GM20000 (cell line): ENCODE measurements around the gene ZNF500.

Experiments
- DNase-seq: peaks from one replicate; pipeline ENCODE4 v3.0.0; 2012; ENCODE audit warnings: low spot score
- TF ChIP-seq, protein P1 (sequence below): IDR thresholded peaks from 2 replicates; pipeline ENCODE4 v1.5.1; 2012; ENCODE audit warnings: mild to moderate bottlenecking, control low read depth; ENCODE audit errors: extremely low read depth, missing control alignments

The ZNF500 gene

DNA sequence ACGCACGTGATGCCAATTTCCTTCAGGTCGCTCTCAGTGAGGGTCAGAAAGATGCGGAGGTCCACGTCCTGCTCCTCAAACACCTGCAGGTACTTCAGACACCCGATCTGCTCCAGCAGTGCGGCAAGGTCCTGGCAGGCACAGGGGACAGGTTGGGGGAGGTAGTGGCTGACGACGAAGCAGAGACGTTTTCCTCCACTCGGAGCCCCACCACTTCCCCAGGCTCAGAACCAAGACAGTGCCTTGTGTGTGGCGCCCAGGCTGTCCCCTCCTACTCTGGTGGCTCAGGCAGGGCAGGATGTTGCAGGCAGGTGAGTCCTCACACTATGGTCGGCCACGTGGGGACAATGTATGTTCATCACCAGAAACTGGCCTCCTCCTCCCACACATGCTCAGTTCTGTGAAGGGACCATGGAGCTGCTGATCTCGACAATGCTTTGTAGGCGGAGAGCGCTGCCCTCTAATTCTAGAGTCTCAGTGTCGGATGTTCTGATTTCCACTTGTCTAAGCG lies 67.9 kb downstream of the ZNF500 start:
- DNase-seq, result no peak
- TF ChIP-seq, protein P1, sequence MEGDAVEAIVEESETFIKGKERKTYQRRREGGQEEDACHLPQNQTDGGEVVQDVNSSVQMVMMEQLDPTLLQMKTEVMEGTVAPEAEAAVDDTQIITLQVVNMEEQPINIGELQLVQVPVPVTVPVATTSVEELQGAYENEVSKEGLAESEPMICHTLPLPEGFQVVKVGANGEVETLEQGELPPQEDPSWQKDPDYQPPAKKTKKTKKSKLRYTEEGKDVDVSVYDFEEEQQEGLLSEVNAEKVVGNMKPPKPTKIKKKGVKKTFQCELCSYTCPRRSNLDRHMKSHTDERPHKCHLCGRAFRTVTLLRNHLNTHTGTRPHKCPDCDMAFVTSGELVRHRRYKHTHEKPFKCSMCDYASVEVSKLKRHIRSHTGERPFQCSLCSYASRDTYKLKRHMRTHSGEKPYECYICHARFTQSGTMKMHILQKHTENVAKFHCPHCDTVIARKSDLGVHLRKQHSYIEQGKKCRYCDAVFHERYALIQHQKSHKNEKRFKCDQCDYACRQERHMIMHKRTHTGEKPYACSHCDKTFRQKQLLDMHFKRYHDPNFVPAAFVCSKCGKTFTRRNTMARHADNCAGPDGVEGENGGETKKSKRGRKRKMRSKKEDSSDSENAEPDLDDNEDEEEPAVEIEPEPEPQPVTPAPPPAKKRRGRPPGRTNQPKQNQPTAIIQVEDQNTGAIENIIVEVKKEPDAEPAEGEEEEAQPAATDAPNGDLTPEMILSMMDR, result no peak

DNA sequence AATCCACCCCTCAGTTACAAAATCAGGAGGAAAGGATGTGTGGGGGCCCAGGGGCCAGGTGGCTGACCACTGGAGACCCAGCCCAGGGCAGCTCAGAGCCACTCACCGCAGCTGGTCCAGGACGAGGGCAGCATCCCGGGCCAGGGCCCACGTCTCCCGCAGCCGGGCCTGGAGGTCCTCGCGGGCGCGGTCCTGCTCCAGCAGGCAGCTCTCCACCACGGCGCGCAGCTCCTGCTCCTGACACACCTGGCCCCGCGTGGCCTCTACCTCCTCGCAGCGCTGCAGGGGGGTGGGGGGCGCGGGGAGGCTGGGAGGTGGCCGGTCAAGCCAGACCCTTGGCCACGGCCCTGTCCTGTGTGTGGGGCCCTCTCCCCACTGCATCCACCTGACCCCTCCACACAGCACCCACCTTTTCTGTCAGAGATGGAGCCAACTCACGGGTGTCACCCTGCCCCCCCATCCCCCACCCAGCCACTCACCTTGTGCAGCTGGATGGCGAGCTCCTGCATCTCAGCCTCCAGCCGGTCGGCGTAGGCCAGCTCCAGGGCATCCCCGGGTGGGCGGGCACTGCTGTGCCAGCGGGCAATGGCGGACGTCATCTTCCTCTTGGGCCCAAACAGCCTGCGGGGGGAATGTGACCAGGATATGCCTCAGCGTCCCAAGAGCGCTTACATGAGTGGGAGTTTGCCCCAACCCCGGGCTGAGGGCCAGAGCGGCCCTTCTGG lies 68.5 kb downstream of the ZNF500 start:
- TF ChIP-seq, protein P1, result no peak
- DNase-seq, result no peak
